ENCODE results near the gene JAK3. TPM values are rescaled to one million over a fixed set of nuclear protein-coding genes. Genes with fewer than 3 reads are reported as not detected.

The JAK3 gene
- total and polyA plus RNA-seq, 5 experiments from 2014 or later = 78.7 to 122 (median 120) TPM

DNA sequence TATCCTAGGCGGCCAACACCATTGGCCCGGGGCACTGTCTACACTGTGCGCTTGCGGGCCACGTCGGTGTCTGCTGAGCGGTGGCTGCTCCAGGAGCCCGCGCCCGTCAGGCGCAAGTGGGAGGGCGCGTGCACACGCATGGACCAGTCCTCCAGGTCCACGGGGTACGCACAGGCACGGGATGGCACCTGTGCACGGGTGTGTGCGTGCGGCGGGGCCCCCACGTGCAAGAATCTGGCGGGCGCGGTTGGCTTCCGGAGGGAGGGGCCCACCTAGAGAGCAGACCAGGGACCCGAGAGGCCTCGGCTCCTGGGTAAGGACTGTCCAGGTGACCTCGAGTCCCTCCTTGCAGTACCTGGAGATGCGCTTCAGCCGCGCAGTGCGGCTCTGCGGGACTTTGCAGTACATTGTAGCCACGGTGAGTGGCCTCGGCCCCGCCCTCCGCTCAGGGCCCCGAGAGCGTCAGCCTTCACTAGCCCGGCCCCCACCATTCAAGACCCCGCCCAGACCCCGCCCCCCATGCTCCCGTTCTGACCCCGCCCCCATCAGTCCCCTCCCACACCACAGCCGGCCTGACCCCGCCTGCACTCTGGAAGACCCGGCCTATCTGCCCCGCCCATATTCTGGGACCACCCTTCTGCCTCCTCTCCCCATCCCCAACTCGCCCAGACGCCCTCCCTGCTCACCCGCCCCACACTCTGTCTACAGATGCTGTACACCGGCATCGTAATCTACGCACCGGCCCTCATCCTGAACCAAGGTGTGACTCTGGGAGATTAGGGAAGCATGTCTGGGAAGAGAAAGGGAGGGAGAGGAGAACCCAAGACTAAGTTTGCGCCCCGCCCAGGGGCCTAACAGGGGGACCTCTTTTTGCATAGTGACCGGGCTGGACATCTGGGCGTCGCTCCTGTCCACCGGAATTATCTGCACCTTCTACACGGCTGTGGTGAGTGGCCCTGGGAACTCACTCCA is 26.3 kb upstream of the JAK3 start:
- H3K4me1 Mint-ChIP-seq = peaks cover 2 to 30% (median 17%) of the 10 kb centered on the region in 4 donors
- peak overlapping the region in 8 of 10 donors; percentile 25 to 92 (median 76) for H3K27ac Mint-ChIP-seq
- POLR2A ChIA-PET = interaction anchor here (1.1 to 4.5 kb wide), 2 partner anchors 14 to 59 kb away, joined by 5 to 48 read pairs; partner anchors contain the start of genes CCDC124 and RPL18A

DNA sequence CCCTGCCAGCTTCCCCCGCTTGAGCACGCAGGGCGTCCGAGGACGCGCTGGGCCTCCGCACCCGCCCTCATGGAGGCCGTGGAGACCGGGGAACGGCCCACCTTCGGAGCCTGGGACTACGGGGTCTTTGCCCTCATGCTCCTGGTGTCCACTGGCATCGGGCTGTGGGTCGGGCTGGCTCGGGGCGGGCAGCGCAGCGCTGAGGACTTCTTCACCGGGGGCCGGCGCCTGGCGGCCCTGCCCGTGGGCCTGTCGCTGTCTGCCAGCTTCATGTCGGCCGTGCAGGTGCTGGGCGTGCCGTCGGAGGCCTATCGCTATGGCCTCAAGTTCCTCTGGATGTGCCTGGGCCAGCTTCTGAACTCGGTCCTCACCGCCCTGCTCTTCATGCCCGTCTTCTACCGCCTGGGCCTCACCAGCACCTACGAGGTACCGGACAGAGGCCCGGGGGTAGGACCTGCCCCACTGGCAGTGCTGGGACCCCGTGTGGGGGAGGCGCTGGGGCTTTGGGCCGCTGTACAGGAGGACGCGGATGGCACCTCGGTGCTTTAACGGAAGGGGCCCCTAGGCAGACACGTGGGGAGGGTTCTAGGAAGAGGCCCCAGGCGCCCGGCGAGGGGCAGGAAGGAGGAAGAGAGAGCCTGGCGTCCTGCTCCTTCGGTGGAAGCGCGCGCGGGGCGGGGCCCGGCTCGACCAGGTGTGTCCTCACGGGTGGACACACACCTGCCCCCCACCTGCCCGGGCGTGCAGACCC is 24.6 kb upstream of the JAK3 start:
- POLR2A ChIA-PET = interaction anchor here (0.8 to 4.5 kb wide), 5 partner anchors 9 to 65 kb away, joined by 3 to 48 read pairs (median 8); partner anchors contain the start of genes CCDC124 and RPL18A
- peaks cover 0 to 2% (median 0%) of the 10 kb centered on the region in 5 donors for H3K27me3 Mint-ChIP-seq
- peak overlapping the region in 4 of 10 donors; percentile 40 to 85 (median 54) for H3K27ac Mint-ChIP-seq
- H3K9me3 Mint-ChIP-seq = no peaks in the 10 kb centered on the region
- peak; percentile 24 to 33 for ATAC-seq
- peaks cover 2 to 30% (median 17%) of the 10 kb centered on the region in 4 donors for H3K4me1 Mint-ChIP-seq
- peak overlapping the region; percentile 59 to 87 (median 82) for H3K4me3 Mint-ChIP-seq
- no peaks in the 10 kb centered on the region for H3K36me3 Mint-ChIP-seq
- DNase-seq = peak in 6 of 10 donors; percentile 25 to 68 (median 34)

More for the DNA sequence above, 26.3 kb upstream of the JAK3 start:
- ATAC-seq (peak; percentile 74 to 81), DNase-seq (peak; percentile 49 to 83 (median 68))
- Mint-ChIP-seq H3K36me3 (no peaks in the 10 kb centered on the region), H3K27me3 (peaks cover 0 to 2% (median 0%) of the 10 kb centered on the region in 5 donors), H3K4me3 (peak overlapping the region; percentile 69 to 89 (median 80)), H3K9me3 (no peaks in the 10 kb centered on the region)

DNA sequence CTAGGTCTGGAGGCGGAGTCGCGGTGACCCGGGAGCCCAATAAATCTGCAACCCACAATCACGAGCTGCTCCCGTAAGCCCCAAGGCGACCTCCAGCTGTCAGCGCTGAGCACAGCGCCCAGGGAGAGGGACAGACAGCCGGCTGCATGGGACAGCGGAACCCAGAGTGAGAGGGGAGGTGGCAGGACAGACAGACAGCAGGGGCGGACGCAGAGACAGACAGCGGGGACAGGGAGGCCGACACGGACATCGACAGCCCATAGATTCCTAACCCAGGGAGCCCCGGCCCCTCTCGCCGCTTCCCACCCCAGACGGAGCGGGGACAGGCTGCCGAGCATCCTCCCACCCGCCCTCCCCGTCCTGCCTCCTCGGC is 24.1 kb upstream of the JAK3 start, which contains the start of gene SLC5A5:
TSS of gene SLC5A5 (plus strand) at position 68 of the 373 bp plus-strand sequence. CDS start 375 bp downstream, outside the sequence.
- peak within 1 kb of the TSS in 7 of 10 donors; percentile 40 to 85 (median 60) for H3K27ac Mint-ChIP-seq
- no peaks in the 10 kb centered on the region for H3K36me3 Mint-ChIP-seq
- H3K9me3 Mint-ChIP-seq = no peaks in the 10 kb centered on the region
- peak in 1 of 10 donors; percentile 27 for DNase-seq
- POLR2A ChIA-PET = interaction anchor here (0.8 to 4.5 kb wide), 5 partner anchors 9 to 66 kb away, joined by 3 to 48 read pairs (median 8); partner anchors contain the start of genes CCDC124 and RPL18A
- H3K27me3 Mint-ChIP-seq = peaks cover 0 to 2% (median 0%) of the 10 kb centered on the region in 5 donors
- peak; percentile 20 to 31 for ATAC-seq
- H3K4me1 Mint-ChIP-seq = peaks cover 2 to 30% (median 17%) of the 10 kb centered on the region in 4 donors
- peak within 1 kb of the TSS; percentile 78 to 88 (median 84) for H3K4me3 Mint-ChIP-seq

DNA sequence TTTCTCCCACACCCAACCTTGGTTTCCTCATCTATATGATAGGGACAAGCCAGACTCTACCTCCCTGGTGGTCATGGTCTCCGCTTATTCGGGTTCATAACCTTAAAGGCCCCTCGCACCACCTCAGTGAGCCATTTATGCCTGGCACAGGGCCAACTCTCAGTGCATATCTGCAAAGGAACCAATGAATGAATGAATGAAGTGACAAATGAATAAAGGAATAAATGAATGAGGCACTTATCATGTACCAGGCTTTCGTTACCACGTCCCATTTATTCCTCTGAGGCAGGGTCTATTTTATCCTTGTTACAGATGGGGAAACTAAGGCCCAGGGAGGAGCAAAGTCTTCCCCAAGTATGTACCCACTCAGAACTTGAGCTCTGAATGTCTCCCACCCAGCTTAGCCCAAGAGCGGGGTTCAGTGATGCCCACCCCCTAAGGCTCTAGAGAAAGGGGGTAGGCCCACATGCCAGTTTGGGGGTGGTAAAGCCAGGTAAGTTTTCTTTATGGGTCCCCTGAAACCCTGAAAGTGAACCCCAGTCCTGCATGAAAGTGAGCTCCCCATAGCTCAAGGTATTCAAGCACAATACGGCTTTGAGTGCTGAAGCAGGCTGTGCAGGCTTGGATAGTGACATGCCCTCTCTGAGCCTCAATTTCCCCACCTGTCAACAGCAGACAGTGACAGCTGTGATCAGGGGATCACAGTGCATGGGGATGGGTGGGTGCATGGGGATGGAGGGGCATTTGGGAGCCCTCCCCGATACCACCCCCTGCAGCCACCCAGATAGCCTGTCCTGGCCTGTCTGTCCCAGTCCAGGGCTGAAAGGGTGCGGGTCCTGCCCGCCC is 23.5 kb upstream of the JAK3 start:
- peak overlapping the region in 5 of 10 donors; percentile 4 to 57 (median 41) for H3K27ac Mint-ChIP-seq
- peaks cover 0 to 2% (median 0%) of the 10 kb centered on the region in 5 donors for H3K27me3 Mint-ChIP-seq
- POLR2A ChIA-PET = interaction anchor here (0.9 to 4.5 kb wide), 5 partner anchors 8 to 67 kb away, joined by 3 to 48 read pairs (median 8); partner anchors contain the start of genes CCDC124 and RPL18A

DNA sequence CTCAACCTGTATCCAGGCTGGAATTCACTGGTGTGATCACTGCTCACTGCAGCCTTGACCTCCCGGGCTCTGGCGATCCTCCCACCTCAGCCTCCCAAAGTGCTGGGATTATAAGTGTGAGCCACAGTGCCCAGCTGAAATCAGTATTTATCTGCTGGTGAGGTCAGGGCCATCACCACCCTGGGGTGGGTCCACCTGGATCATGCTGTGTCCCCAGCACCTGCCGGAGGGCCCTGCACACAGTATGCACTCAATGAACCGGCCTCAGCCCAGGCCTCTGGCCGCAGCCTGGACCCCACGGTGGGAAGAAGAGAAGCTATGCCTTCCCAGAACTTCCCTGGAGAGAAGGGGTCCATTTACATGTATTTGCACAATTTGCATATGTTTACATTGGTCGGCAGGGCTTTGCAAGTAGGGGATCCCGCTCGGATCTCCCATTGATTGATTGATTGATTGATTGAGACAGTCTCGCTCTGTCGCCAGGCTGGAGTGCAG is 21.4 kb upstream of the JAK3 start:
- POLR2A ChIA-PET = interaction anchor here (0.6 to 4.5 kb wide), 2 partner anchors 9 to 175 kb away, joined by 4 to 48 read pairs; partner anchors contain the start of gene RPL18A

More for the DNA sequence above, 23.5 kb upstream of the JAK3 start:
- ATAC-seq (no peak), DNase-seq (no peak)
- Mint-ChIP-seq H3K36me3 (no peaks in the 10 kb centered on the region), H3K9me3 (no peaks in the 10 kb centered on the region), H3K4me1 (peaks cover 3 to 30% (median 17%) of the 10 kb centered on the region in 4 donors), H3K4me3 (peak overlapping the region; percentile 78 to 88 (median 84))

DNA sequence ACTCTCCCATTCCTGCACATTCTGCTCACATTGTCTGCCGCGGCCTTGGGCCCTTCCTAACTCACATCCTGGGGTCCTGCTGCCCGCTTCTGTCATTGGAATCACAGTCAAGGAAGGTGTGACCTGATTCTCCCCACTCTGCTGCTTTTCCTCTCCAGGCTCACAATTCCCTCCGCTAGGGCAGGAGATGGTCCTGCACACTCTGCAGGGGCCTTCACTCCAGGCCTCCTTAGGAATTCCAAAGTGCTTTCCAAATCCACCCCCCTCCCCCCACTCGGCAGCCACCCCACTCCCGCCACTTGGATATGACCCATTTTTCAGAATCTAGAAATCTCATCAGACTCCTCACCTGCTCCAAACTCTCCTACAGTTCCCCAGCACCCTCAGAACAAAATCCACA is 20.9 kb upstream of the JAK3 start:
- Mint-ChIP-seq H3K4me3 (no peak overlapping the region), H3K4me1 (peaks cover 9 to 27% (median 13%) of the 10 kb centered on the region in 4 donors), H3K9me3 (no peaks in the 10 kb centered on the region), H3K36me3 (peaks cover 0 to 14% (median 0%) of the 10 kb centered on the region in 3 donors), H3K27me3 (peaks cover 0 to 2% (median 0%) of the 10 kb centered on the region in 5 donors), H3K27ac (peak overlapping the region in 6 of 10 donors; percentile 2 to 86 (median 60))
- ATAC-seq = no peak
- POLR2A ChIA-PET = no interaction called here
- DNase-seq = no peak

More for the DNA sequence above, 21.4 kb upstream of the JAK3 start:
- DNase-seq (no peak), ATAC-seq (no peak)
- Mint-ChIP-seq H3K4me1 (peaks cover 8 to 27% (median 13%) of the 10 kb centered on the region in 4 donors), H3K9me3 (no peaks in the 10 kb centered on the region), H3K27ac (peak overlapping the region in 4 of 10 donors; percentile 2 to 81 (median 60)), H3K4me3 (no peak overlapping the region), H3K27me3 (peaks cover 0 to 2% (median 0%) of the 10 kb centered on the region in 5 donors), H3K36me3 (peaks cover 0 to 9% (median 0%) of the 10 kb centered on the region in 3 donors)

DNA sequence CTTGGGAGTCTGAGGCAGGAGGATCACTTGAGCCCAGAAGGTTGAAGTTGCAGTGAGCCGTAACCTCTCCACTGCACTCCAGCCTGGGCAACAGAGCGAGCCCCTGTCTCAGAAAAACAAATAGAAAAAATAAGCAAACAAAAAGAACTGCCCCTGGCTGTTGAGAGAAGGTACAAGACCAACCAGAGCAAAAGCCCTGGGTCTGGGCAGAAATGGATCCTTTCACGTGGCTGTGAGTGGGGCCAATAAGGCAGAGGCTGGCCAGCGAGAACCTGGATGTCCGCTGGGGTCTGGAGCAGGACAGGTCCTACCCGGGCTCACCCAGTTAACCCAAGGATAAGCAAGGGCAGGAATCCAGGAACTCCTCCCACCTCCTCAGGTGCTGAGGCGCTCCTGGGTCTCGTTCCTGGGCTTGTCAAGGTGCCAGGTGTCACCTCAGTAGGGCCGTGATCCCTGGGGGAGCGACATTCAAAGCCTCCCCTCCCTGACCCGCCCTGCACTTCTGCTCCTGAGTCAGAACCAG is 19.2 kb upstream of the JAK3 start:
- H3K27ac Mint-ChIP-seq = peak overlapping the region in 2 of 10 donors; percentile 8 to 83
- no peaks in the 10 kb centered on the region for H3K9me3 Mint-ChIP-seq
- H3K27me3 Mint-ChIP-seq = peaks cover 0 to 2% (median 0%) of the 10 kb centered on the region in 5 donors
- no peak for ATAC-seq
- H3K4me1 Mint-ChIP-seq = peaks cover 10 to 18% (median 12%) of the 10 kb centered on the region in 4 donors
- H3K4me3 Mint-ChIP-seq = no peak overlapping the region
- DNase-seq = no peak
- POLR2A ChIA-PET = no interaction called here
- H3K36me3 Mint-ChIP-seq = peaks cover 0 to 29% (median 1%) of the 10 kb centered on the region in 3 donors

DNA sequence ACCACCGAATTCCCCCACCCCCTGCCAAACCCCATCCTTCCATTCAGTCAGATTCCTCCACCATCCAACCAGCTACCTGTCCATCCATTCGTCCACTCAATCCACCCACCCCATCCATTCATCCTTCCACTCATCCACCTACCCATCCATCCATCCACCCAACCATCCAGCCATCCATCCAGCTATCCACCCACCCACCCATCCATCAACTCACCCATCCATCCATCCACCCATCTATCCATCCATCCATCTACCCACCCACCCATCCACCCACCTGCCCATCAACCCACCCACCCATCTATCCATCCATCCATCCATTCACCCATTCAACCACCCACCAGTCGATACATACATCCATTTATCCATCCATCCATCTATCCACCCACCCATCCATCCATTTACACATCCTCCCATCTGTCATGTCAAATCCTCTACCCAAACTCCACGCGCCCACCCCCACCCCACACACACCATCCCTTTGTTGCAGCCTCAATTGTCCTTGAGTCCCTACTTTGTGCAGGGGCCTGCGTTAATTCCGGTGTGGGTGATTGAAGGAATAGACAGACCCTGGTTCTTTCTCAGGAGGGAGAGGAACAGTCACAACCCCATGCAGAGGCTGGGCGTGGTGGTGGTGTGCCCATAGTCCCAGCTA is 18.7 kb upstream of the JAK3 start:
- ATAC-seq = no peak
- no peak for DNase-seq
- Mint-ChIP-seq H3K9me3 (no peaks in the 10 kb centered on the region), H3K4me3 (no peak overlapping the region), H3K36me3 (peaks cover 0 to 35% (median 2%) of the 10 kb centered on the region in 3 donors), H3K27me3 (peaks cover 0 to 2% (median 0%) of the 10 kb centered on the region in 5 donors), H3K27ac (peak overlapping the region in 2 of 10 donors; percentile 76 to 83), H3K4me1 (peaks cover 11 to 18% (median 13%) of the 10 kb centered on the region in 4 donors)
- POLR2A ChIA-PET = interaction anchor here (0.6 to 4.0 kb wide), 2 partner anchors 66 to 336 kb away, joined by 3 to 12 read pairs; partner anchors contain the start of gene CCDC124

DNA sequence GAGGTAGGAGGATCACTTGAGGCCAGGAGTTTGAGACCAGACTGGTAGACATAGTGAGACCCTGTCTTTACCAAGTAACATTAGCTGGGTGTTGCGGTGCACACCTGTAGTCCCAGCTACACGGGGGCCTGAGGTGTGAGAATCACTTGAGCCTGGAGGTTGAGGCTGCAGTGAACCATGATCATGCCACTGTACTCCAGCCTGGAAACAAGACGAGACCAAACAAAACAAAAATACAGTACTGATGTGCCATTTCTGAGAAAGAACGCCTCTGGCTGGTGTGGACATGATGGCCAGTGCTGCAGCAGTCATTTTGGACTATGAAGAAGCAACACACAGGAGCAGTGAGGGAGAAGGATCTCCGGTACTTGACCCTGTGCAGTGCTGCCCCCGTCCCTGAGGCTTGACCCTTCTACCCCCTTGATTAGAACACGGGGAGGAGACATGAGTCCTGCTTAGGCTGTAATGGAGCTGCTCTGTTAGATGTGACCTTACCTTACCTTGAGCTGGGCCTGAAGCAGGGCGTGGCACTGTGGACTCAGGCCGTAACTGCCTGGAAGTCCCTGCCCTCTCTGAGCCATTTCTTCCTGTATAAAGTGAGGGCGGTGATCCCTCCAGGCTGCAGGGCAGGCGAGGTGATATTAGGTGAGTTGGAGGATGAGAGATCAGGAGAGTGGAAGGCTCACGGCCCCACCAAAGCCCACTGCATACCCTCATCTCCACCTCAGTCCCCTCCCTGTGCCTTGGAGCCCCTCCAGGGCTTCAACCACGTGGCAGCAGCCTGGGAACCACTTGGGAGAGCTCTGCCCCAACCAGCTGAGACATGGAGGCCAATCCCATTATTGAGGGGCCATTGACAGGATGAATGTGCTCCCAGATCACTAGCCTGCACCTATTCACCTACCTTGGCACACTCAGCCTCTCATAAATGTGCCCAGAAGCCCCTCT is 17.9 kb upstream of the JAK3 start:
- Mint-ChIP-seq H3K27me3 (no peaks in the 10 kb centered on the region), H3K4me3 (peak overlapping the region in 3 of 10 donors; percentile 2 to 29 (median 16)), H3K27ac (peak overlapping the region in 8 of 10 donors; percentile 33 to 76 (median 52)), H3K9me3 (no peaks in the 10 kb centered on the region), H3K36me3 (peaks cover 0 to 41% (median 6%) of the 10 kb centered on the region in 3 donors), H3K4me1 (peaks cover 13 to 20% (median 18%) of the 10 kb centered on the region in 4 donors)
- ATAC-seq (no peak), DNase-seq (no peak)
- POLR2A ChIA-PET = interaction anchor here (0.6 to 4.0 kb wide), 2 partner anchors 67 to 335 kb away, joined by 3 to 12 read pairs; partner anchors contain the start of gene CCDC124
